Parathyroid adenoma (tissue), 2 donors: ENCODE measurements around the gene MAGI2.

Experiments
- H2AFZ ChIP-seq: fragments of 300-600 bp; sonication (generic); one replicate; pipeline ENCODE4 v1.7.0; 2017; ENCODE audit warnings: antibody characterized with exemption, mild to moderate bottlenecking
- H3K27ac ChIP-seq: fragments of 300-600 bp; sonication (generic); one replicate; pipeline ENCODE4 v1.7.0; 2017
- H3K27me3 ChIP-seq: fragments of 300-600 bp; sonication (generic); one replicate; pipeline ENCODE4 v1.7.0; 2017; ENCODE audit warnings: low read length; ENCODE audit not compliant: control insufficient read depth, insufficient read depth
- H3K36me3 ChIP-seq: fragments of 300-600 bp; sonication (generic); one replicate; pipeline ENCODE4 v1.7.0; 2017; ENCODE audit warnings: low read length; ENCODE audit not compliant: control insufficient read depth, insufficient read depth
- H3K4me1 ChIP-seq: fragments of 300-600 bp; sonication (generic); one replicate; pipeline ENCODE4 v1.7.0; 2017; ENCODE audit warnings: control low read depth
- H3K4me2 ChIP-seq: fragments of 300-600 bp; sonication (generic); one replicate; pipeline ENCODE4 v1.7.0; 2017; ENCODE audit warnings: low read length
- H3K4me3 ChIP-seq: fragments of 300-600 bp; sonication (generic); one replicate; pipeline ENCODE4 v1.7.0; 2017; ENCODE audit warnings: low read depth, low read length
- H3K79me2 ChIP-seq: fragments of 300-600 bp; sonication (generic); one replicate; pipeline ENCODE4 v1.7.0; 2017; ENCODE audit warnings: control low read depth
- H3K9ac ChIP-seq: fragments of 300-600 bp; sonication (generic); one replicate; pipeline ENCODE4 v1.7.0; 2017; ENCODE audit warnings: mild to moderate bottlenecking
- H3K9me3 ChIP-seq: fragments of 300-600 bp; sonication (generic); one replicate; pipeline ENCODE4 v1.7.0; 2017; ENCODE audit warnings: low read length; ENCODE audit not compliant: control insufficient read depth
- TF ChIP-seq, protein P1 (sequence below): fragments of 300-600 bp; sonication (generic); IDR thresholded peaks from one replicate; pipeline ENCODE4 v1.7.0; 2017; ENCODE audit warnings: antibody characterized with exemption, mild to moderate bottlenecking
- donor health status: primary hyperparathyroidism.

Gene MAGI2

DNA sequence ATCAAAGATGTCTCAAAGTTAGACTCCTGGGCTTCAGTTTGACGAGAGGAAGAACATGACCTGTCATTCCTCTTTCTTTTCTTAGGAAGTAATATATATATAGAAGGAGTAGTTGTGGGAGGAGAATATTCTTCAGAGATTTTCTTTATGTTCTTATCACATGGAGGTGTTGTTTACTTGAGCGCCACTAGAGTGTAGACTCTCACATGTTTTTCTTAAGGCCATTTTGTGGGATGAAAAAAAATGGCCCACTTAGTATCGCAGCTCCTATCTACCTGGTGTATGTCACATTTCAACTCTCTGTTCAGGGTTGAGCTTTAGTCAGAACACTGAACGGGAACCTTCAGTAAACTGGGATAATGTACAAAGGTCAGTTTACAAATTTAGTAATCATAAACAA is 1009.7 kb downstream of the MAGI2 start:
- Histone ChIP-seq H3K79me2 (no peaks in the 10 kb centered on the region), H3K4me1 (no peaks in the 10 kb centered on the region), H2AFZ (no peak overlapping the region), H3K4me2 (no peak overlapping the region), H3K36me3 (no peaks in the 10 kb centered on the region), H3K27ac (no peak overlapping the region), H3K27me3 (no peaks in the 10 kb centered on the region), H3K4me3 (no peak overlapping the region), H3K9ac (no peak overlapping the region), H3K9me3 (no peaks in the 10 kb centered on the region)
- TF ChIP-seq, protein P1, sequence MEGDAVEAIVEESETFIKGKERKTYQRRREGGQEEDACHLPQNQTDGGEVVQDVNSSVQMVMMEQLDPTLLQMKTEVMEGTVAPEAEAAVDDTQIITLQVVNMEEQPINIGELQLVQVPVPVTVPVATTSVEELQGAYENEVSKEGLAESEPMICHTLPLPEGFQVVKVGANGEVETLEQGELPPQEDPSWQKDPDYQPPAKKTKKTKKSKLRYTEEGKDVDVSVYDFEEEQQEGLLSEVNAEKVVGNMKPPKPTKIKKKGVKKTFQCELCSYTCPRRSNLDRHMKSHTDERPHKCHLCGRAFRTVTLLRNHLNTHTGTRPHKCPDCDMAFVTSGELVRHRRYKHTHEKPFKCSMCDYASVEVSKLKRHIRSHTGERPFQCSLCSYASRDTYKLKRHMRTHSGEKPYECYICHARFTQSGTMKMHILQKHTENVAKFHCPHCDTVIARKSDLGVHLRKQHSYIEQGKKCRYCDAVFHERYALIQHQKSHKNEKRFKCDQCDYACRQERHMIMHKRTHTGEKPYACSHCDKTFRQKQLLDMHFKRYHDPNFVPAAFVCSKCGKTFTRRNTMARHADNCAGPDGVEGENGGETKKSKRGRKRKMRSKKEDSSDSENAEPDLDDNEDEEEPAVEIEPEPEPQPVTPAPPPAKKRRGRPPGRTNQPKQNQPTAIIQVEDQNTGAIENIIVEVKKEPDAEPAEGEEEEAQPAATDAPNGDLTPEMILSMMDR: no peak

DNA sequence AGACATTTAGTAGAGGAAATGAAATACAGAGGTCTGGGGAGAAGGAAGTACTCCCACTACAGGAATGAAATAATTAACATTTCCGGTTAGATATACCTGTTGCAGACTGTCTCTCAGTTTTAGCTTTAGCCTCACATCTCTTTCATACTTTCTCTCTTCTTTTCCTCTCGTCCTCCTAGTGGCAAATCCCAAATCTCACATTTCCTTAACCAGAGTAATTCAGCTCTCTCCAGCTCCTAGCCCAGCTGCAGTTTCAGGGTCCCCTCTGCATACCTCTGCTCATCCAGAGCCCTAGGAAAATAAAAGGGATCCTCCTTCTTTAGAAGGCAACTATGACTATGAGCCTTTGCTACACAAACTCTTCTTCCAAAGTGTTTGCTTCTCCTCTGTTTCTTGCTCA is 1011.7 kb downstream of the MAGI2 start:
- no peaks in the 10 kb centered on the region for H3K9me3 ChIP-seq
- H3K27me3 ChIP-seq: no peaks in the 10 kb centered on the region
- H3K4me1 ChIP-seq: no peaks in the 10 kb centered on the region
- no peak overlapping the region for H3K4me2 ChIP-seq
- no peak overlapping the region for H3K4me3 ChIP-seq
- TF ChIP-seq, protein P1: no peak
- H3K9ac ChIP-seq: no peak overlapping the region
- H3K79me2 ChIP-seq: no peaks in the 10 kb centered on the region
- no peak overlapping the region for H3K27ac ChIP-seq
- H2AFZ ChIP-seq: no peak overlapping the region
- no peaks in the 10 kb centered on the region for H3K36me3 ChIP-seq

DNA sequence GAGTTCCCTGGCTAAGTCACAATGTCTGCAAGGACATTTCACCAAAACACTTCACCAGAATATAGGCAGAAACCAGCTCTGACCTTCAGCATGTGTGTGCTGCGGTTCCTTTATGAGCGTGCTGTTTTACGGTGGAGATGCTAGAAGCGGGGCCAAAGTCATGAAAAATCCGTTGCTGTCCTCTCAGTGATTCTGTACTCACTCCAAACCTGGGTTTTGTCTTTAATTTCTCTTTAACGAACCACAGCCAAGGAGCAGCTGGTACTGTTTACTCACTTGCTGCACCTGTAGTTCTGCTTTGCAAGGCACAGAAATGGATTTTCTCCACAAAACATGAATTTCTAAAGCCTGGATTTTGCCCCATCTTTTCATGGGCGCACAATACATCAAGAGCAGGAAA is 1015.0 kb downstream of the MAGI2 start:
- Histone ChIP-seq H3K79me2 (no peaks in the 10 kb centered on the region), H3K9me3 (no peaks in the 10 kb centered on the region), H3K27me3 (no peaks in the 10 kb centered on the region), H3K36me3 (no peaks in the 10 kb centered on the region), H3K9ac (no peak overlapping the region), H2AFZ (no peak overlapping the region), H3K4me3 (no peak overlapping the region), H3K4me2 (no peak overlapping the region), H3K27ac (no peak overlapping the region), H3K4me1 (no peaks in the 10 kb centered on the region)
- TF ChIP-seq, protein P1: no peak

DNA sequence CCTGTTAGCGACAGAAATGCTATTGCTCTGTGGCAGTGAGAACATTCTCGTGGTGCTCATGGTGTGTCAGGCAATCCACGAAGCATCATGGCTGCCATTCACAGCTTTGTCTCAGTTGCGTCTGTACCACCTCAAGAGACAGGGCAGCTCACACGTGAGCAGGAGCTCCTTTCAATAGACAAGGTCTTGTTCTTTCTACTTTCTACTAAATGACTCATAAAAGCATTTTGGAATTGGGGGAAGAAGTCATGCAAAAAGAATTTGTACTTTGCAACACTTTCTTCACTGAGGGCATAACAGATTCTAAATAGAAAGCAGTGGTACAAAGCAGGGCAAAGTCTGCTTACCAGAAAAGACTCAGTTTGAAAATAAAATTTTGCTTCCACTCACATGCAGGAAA is 1016.3 kb downstream of the MAGI2 start:
- Histone ChIP-seq H3K27me3 (no peaks in the 10 kb centered on the region), H3K4me2 (no peak overlapping the region), H3K27ac (no peak overlapping the region), H3K36me3 (no peaks in the 10 kb centered on the region), H2AFZ (no peak overlapping the region), H3K79me2 (no peaks in the 10 kb centered on the region), H3K9ac (no peak overlapping the region), H3K4me1 (no peaks in the 10 kb centered on the region), H3K9me3 (no peaks in the 10 kb centered on the region), H3K4me3 (no peak overlapping the region)
- TF ChIP-seq, protein P1: no peak

DNA sequence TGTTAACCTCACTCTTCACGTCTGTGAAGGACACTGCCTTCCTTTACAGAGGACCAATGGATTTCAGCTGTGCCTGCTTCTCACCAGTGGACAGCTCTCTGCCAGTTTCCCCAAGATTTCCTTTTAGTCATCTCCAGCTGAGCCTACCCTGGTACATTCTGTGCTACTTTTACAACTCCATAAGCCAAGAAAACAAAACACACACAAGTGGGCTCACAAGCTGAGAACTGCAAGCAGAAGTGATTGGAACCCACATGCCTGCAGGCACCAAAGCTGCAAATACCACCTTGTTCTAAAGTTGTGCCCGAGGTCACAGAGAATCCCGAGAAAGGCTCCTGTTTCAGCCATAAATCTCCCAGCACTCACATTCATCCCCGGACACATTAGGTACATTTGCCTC is 1018.1 kb downstream of the MAGI2 start:
- no peak overlapping the region for H2AFZ ChIP-seq
- H3K4me1 ChIP-seq: no peaks in the 10 kb centered on the region
- no peak overlapping the region for H3K4me2 ChIP-seq
- no peaks in the 10 kb centered on the region for H3K79me2 ChIP-seq
- no peaks in the 10 kb centered on the region for H3K27me3 ChIP-seq
- no peak overlapping the region for H3K4me3 ChIP-seq
- no peak overlapping the region for H3K9ac ChIP-seq
- no peak overlapping the region for H3K27ac ChIP-seq
- TF ChIP-seq, protein P1: no peak
- no peaks in the 10 kb centered on the region for H3K9me3 ChIP-seq
- no peaks in the 10 kb centered on the region for H3K36me3 ChIP-seq
